ENCODE measurements around the gene NFIB.

- TF ChIP-seq CTCF (conservative IDR thresholded peaks at IDR 0.05; ENCODE audit: low read depth, low read length) = no peak
- TF ChIP-seq EZH2 (IDR thresholded peaks at IDR 0.05; ENCODE audit: low read length, unreplicated experiment) = no peak
- no peak for TF ChIP-seq EZH2phosphoT487 (IDR thresholded peaks at IDR 0.05; ENCODE audit: borderline replicate concordance, low read length)
Measured at GRCh38 chr9:14180960-14181537, 132.9 kb downstream of the NFIB start.

Data from PC-3 (cell line).